ENCODE data around the gene RNASE11.
"Not testable (repeated sequence)": the region's sequence is repeated elsewhere in the genome, so short reads cannot be mapped to it uniquely, and the experiment has no call there.

GRCh38 chr14:20595726-20596125, 7.9 kb upstream of the RNASE11 start:
- TF ChIP-seq POLR2AphosphoS5 (IDR thresholded peaks at IDR 0.05; ENCODE audit: borderline replicate concordance, low read depth, low read length); EZH2 (IDR thresholded peaks at IDR 0.05): not testable (repeated sequence)
